Femur (tissue), 1 donor: ENCODE results near the gene OSTC.
"Not testable (repeated sequence)": the region's sequence is repeated elsewhere in the genome, so short reads cannot be mapped to it uniquely, and the experiment has no call there.

ENCODE experiments used
- DNase-seq: peaks from one replicate; pipeline ENCODE4 v3.0.0-alpha.2; 2017

OSTC gene

DNA sequence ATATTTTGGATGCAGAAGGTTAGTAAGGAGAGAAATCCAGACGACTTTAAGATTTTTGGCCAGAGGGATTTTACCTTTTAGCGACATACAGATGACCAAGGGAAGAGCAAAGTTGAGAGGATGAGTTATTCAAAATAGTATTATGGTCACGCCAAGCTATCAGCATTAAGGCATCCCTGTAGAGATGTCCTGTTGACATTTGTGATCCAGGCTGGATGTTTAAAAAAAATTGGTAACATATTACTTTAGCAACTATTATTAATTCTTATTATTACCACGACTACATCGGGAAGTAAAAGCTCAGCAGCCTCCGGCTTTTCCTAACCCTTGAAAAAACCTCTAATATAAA is 562 bp upstream of the OSTC start:
- DNase-seq, result no peak

GRCh38 chr4:108651014-108651791 is 804 bp downstream of the OSTC start:
- DNase-seq, result no peak

GRCh38 chr4:108662629-108663028 is 12.2 kb downstream of the OSTC start:
- DNase-seq, result no peak

DNA sequence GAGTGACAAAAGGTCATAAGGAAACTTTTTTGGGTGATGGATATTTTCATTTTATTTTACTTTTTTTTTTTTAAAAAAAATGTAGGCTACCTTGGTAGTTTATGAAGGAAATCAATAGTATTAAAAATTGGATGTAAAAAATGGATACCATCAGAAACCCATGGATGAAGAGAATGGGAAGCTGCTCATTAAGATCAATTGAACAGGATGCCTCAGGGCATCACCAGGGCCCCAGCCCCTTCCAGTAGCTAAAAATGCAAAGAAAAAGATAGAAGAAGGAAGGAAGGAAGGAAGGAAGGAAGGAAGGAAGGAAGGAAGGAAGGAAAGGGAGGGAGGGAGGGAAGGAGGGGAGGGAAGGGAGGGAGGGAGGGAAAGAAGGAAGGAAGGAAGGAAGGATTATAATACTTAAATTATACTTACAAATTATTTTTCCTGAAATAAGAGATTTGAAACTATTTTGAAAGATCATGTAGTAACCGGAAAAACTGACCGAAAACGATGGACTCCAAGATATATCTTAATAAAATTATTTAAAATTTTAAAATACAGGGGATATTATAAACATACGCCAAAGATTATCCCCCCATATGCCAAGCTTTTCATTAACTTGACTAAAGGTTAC is 24.1 kb downstream of the OSTC start:
- no peak for DNase-seq

GRCh38 chr4:108681321-108681809 is 31.0 kb downstream of the OSTC start:
- DNase-seq, result no peak

GRCh38 chr4:108683479-108683878 is 33.1 kb downstream of the OSTC start:
- no peak for DNase-seq

- no peak for DNase-seq
Observed at GRCh38 chr4:108685036-108685686, 34.8 kb downstream of the OSTC start.

DNA sequence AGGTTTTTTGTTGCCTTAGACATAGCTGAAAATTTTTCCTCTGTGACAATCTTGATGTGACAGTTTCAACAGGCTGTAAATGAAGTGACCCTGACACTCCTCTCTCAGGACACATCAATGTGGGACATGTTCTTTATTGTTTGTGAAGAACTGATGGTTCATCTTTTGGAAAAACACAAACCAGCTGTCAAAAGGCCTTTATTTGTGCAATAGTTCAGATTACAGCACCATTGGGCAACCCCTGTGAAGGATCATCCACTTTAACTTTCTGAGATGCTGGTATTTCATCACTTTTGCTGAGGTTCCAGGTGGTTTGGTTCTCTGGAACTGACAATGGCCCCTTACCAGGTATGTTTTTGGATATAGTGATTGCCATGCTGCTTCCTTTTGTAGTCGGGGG is 40.3 kb downstream of the OSTC start:
- DNase-seq, result no peak

- no peak for DNase-seq
Observed at GRCh38 chr4:108693211-108693610, 42.8 kb downstream of the OSTC start.

DNA sequence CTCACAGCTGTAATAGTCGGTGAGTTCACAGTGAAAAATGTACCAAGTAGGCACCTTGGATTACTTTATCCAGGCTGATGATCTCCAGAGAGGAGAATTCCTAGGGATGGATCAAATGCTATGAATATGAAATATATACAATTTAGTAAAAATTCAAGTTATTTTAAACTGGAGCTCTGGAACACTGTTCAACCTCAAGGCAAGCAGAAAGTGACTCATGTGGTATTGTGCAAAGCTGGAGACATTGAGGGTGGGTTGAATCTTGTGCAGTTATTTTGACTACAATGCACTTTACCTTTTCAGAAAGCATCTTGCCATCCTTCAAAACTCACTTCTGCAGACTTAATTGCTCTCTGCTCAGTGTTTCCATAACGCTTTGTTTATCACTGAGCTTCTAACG is 43.4 kb downstream of the OSTC start:
- no peak for DNase-seq

DNA sequence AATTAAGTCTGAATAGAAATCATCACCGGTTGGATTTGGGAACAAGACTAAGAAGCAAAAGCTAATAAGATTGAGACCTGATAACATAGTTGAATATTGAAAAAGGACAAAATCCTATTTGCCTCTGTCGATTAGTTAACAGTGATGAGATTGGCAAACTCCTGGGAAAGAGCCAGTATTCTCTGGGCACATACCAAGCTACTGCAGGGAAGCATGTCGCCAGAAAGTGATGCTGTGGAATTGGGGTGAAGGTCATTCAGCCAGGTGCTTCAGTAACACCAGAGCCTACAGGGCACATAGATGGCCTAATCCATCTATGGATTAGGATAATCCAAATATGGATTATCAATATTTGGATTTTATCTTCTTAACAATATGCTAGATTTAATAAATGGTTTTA is 44.0 kb downstream of the OSTC start:
- DNase-seq, result no peak

DNA sequence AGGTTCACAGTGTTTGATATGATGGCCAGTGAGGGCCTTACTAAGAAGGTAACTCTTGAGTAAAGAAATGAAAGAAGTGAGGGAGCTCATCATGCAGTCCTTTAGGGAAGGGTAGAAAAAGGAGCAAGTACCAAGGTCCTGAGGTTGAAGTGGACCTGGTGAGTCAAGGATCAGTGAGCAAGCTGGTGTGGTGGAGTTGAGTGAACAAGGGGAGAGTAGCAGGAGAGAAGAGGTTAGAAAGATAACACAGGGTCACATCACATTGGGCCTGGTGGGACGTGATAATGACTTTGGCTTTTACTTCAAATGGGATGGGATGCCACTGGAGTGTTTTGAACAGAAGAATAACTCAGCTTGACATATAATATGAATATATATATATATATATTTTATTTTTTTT is 44.7 kb downstream of the OSTC start:
- DNase-seq, result no peak

- DNase-seq, result no peak
Observed at GRCh38 chr4:108696160-108696559, 45.8 kb downstream of the OSTC start.

DNA sequence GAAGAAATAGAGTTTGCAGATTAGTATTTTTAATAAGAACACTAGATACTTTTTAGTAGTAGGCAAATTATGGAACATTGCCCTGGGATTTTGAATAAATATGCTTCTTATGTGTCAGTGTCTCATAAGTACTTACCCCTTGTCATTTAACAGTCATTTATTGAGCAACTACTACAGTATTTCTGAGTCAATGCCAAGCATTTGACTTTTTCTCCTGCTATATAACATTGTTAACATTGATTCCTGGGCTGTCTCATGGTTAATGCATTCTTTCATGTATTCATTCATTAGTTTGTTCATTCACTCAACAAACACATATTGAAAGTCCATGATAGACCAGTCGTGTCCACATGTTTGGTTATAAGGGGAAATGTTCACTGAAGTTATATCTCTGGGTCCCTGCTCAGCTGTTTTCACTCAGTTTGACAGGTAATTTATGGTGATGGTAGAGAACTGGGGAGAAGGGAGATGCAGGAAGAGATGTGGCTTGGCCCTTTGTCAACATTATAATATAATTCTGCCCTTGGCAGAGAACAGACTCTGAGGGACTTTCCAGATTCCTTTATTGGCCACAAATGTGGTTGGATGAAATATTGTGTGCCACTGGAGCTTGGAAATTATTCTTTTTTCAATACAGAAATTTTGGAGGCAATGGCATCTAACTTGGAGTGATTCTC is 49.8 kb downstream of the OSTC start:
- no peak for DNase-seq

- DNase-seq, result no peak
Observed at GRCh38 chr4:108702960-108703359, 52.6 kb downstream of the OSTC start.

- DNase-seq, result no peak
Observed at GRCh38 chr4:108703370-108703769, 53.0 kb downstream of the OSTC start.

- DNase-seq, result no peak
Observed at GRCh38 chr4:108703966-108704365, 53.6 kb downstream of the OSTC start.

GRCh38 chr4:108706289-108706688 is 55.9 kb downstream of the OSTC start:
- no peak for DNase-seq

DNA sequence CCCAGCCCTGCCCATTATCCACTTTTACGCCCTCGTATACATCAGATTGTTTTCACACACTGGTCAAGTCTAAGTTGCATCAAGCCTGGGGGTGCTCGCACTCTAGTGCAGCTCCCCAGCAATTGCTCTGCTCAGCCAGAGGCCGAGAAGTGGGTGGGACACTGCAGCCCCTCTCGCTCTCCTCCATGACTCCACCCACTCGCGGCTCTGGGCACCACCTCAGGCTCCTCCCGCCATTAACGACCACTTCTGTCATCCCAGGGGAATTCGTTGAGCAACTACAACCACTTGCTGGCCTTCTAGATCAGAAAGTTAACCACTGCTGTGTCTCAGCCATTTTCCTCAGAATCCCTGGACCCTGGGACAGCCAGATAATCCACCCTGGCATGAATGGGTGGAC is 58.8 kb downstream of the OSTC start:
- DNase-seq, result no peak

DNA sequence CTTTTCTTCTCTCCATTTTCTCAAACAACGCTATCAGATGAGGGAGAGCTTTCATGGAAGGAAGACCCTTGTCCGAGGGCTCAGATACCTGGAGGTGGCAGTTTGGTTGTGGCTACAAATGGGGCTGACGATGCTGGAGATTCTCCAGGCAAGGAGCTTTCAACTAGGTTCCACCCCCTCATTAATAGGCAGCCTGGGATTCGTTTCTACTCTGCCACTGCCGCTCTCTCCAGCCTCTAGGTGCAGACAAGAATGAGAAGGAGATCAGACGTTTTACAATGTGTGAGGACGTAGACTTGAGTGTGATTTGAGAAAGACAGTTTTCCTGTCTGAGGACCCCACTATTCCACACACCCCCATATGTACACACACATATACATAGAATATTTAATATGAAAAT is 59.3 kb downstream of the OSTC start:
- DNase-seq, result no peak

GRCh38 chr4:108710578-108710977 is 60.2 kb downstream of the OSTC start:
- DNase-seq, result not testable (repeated sequence)

GRCh38 chr4:108714880-108715279 is 64.5 kb downstream of the OSTC start:
- no peak for DNase-seq

DNA sequence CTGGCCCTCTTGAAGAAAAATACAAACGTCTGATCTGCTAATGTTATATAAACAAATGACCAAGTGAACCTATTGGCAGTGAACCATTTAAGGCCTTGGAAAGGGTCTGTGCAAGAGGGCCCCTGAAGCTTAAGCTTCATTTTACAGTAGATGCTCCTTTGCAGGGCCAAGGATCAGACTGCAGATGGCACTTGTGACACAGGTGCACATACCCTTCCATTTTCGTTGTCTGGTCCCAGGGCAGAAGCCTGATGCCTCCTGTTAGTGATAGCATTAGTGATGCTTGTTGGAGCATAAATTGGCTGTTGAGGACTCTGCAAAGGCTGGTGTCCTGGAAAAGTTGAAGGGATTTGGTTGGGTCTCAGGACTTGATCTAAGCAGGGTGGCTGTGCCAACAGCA is 65.9 kb downstream of the OSTC start:
- no peak for DNase-seq

DNA sequence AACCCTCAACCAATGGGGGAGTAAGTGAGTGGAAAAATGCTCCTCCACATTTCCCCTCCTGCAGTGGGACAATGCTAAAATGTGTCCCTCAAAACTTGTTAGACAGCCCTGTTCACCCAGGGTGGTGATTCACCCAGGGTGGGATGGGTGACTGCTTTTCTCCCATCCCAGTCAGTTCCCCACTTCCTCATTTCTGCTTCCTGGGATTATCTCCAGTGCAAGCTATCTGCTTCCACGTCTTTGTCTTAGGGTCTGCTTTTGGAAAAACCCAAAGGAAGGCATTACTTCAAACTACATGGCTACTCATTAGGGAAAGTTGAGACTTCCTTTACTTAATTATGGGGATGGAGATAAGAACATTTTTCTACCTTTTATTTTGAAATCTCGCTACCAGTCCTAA is 67.0 kb downstream of the OSTC start:
- DNase-seq, result no peak
